HEK293 (cell line): ENCODE results near the gene NRG2.

Experiments used
- GLIS1 ChIP-seq: fragments of 450-650 bp; formaldehyde crosslinking; IDR thresholded peaks from 2 replicates; pipeline ENCODE4 v1.5.1; 2016; ENCODE audit warnings: missing biosample characterization, missing genetic modification characterization
- HOXD13 ChIP-seq: sonication (generic); formaldehyde crosslinking; IDR thresholded peaks from 2 replicates; pipeline ENCODE4 v1.8.0; 2022; ENCODE audit warnings: missing genetic modification reagents, borderline replicate concordance
- IKZF3 ChIP-seq: fragments of 450-650 bp; IDR thresholded peaks from 2 replicates; pipeline ENCODE4 v1.5.0; 2018; ENCODE audit warnings: missing biosample characterization, mild to moderate bottlenecking, missing genetic modification characterization, moderate library complexity
- KLF10 ChIP-seq: fragments of 450-650 bp; IDR thresholded peaks from 2 replicates; pipeline ENCODE4 v1.5.1; 2018; ENCODE audit warnings: missing biosample characterization, mild to moderate bottlenecking, missing genetic modification characterization
- MEIS1 ChIP-seq: sonication (generic); formaldehyde crosslinking; IDR thresholded peaks from 2 replicates; pipeline ENCODE4 v1.8.1; 2022; ENCODE audit warnings: missing genetic modification reagents, mild to moderate bottlenecking, borderline replicate concordance
- OSR2 ChIP-seq: fragments of 450-650 bp; formaldehyde crosslinking; IDR thresholded peaks from 2 replicates; pipeline ENCODE4 v1.5.1; 2016; ENCODE audit warnings: missing biosample characterization, missing genetic modification characterization
- PRDM1 ChIP-seq: fragments of 450-650 bp; formaldehyde crosslinking; IDR thresholded peaks from 2 replicates; pipeline ENCODE4; 2016; ENCODE audit warnings: missing biosample characterization, missing genetic modification characterization
- SCRT1 ChIP-seq: fragments of 450-650 bp; formaldehyde crosslinking; IDR thresholded peaks from 2 replicates; pipeline ENCODE4 v1.5.1; 2016; ENCODE audit warnings: missing biosample characterization, missing genetic modification characterization, borderline replicate concordance
- SP2 ChIP-seq: fragments of 450-650 bp; formaldehyde crosslinking; IDR thresholded peaks from 2 replicates; pipeline ENCODE4 v1.5.1; 2016; ENCODE audit warnings: missing biosample characterization, missing genetic modification characterization
- TCF7L2 ChIP-seq: IDR thresholded peaks from 2 replicates; pipeline ENCODE4 v1.6.1; 2011; ENCODE audit warnings: low read depth, mild to moderate bottlenecking, inconsistent platforms, low read length, moderate library complexity, borderline replicate concordance
- WT1 ChIP-seq: fragments of 450-650 bp; formaldehyde crosslinking; IDR thresholded peaks from 2 replicates; pipeline ENCODE4 v1.5.1; 2016; ENCODE audit warnings: missing biosample characterization, missing genetic modification characterization
- ZBTB1 ChIP-seq: fragments of 450-650 bp; formaldehyde crosslinking; IDR thresholded peaks from 2 replicates; pipeline ENCODE4 v1.5.1; 2016; ENCODE audit warnings: missing biosample characterization, missing genetic modification characterization
- ZBTB7A ChIP-seq: fragments of 450-650 bp; formaldehyde crosslinking; IDR thresholded peaks from 2 replicates; pipeline ENCODE4 v1.5.1; 2016; ENCODE audit warnings: low read depth, missing biosample characterization, missing genetic modification characterization
- ZEB2 ChIP-seq: fragments of 450-650 bp; formaldehyde crosslinking; IDR thresholded peaks from 2 replicates; pipeline ENCODE4 v1.5.1; 2016; ENCODE audit warnings: missing biosample characterization, missing genetic modification characterization
- ZFP41 ChIP-seq: fragments of 450-650 bp; formaldehyde crosslinking; IDR thresholded peaks from 2 replicates; pipeline ENCODE4 v1.5.1; 2016; ENCODE audit warnings: missing biosample characterization, missing genetic modification characterization, borderline replicate concordance
- ZNF121 ChIP-seq: fragments of 450-650 bp; formaldehyde crosslinking; IDR thresholded peaks from 2 replicates; pipeline ENCODE4 v1.5.1; 2016; ENCODE audit warnings: missing biosample characterization, missing genetic modification characterization
- ZNF169 ChIP-seq: fragments of 450-650 bp; formaldehyde crosslinking; IDR thresholded peaks from 2 replicates; pipeline ENCODE4 v1.5.1; 2016; ENCODE audit warnings: missing biosample characterization, missing genetic modification characterization
- ZNF2 ChIP-seq: fragments of 450-650 bp; formaldehyde crosslinking; IDR thresholded peaks from 2 replicates; pipeline ENCODE4 v1.5.1; 2016; ENCODE audit warnings: missing biosample characterization, missing genetic modification characterization
- ZNF335 ChIP-seq: fragments of 450-650 bp; formaldehyde crosslinking; conservative IDR thresholded peaks from 2 replicates; pipeline ENCODE4 v1.5.1; 2016; ENCODE audit warnings: missing biosample characterization, missing genetic modification characterization
- ZNF341 ChIP-seq: fragments of 450-650 bp; formaldehyde crosslinking; IDR thresholded peaks from 2 replicates; pipeline ENCODE4; 2016; ENCODE audit warnings: low read depth, missing biosample characterization, missing genetic modification characterization
- ZNF404 ChIP-seq: fragments of 450-650 bp; formaldehyde crosslinking; IDR thresholded peaks from 2 replicates; pipeline ENCODE4 v1.5.1; 2017; ENCODE audit warnings: missing biosample characterization, missing genetic modification characterization
- ZNF423 ChIP-seq: fragments of 450-650 bp; formaldehyde crosslinking; IDR thresholded peaks from 2 replicates; pipeline ENCODE4 v1.5.1; 2016; ENCODE audit warnings: missing biosample characterization, missing genetic modification characterization
- ZNF549 ChIP-seq: fragments of 450-650 bp; IDR thresholded peaks from 2 replicates; pipeline ENCODE4 v1.5.1; 2018; ENCODE audit warnings: missing biosample characterization, missing genetic modification characterization, mild to moderate bottlenecking, inconsistent platforms, moderate library complexity
- ZNF585B ChIP-seq: fragments of 450-650 bp; formaldehyde crosslinking; IDR thresholded peaks from 2 replicates; pipeline ENCODE4 v1.5.1; 2016; ENCODE audit warnings: missing biosample characterization, missing genetic modification characterization
- ZNF701 ChIP-seq: fragments of 450-650 bp; formaldehyde crosslinking; IDR thresholded peaks from 2 replicates; pipeline ENCODE4 v1.5.1; 2016; ENCODE audit warnings: missing biosample characterization, missing genetic modification characterization
- ZNF777 ChIP-seq: fragments of 450-650 bp; formaldehyde crosslinking; IDR thresholded peaks from 2 replicates; pipeline ENCODE4 v1.5.1; 2017; ENCODE audit warnings: missing biosample characterization, missing genetic modification characterization, borderline replicate concordance
- ZNF843 ChIP-seq: fragments of 450-650 bp; formaldehyde crosslinking; IDR thresholded peaks from 2 replicates; pipeline ENCODE4 v1.5.1; 2016; ENCODE audit warnings: missing biosample characterization, missing genetic modification characterization
- ZSCAN23 ChIP-seq: fragments of 450-650 bp; formaldehyde crosslinking; IDR thresholded peaks from 2 replicates; pipeline ENCODE4 v1.5.1; 2016; ENCODE audit warnings: missing biosample characterization, missing genetic modification characterization
- TF ChIP-seq, protein P1 (sequence below): fragments of 450-650 bp; formaldehyde crosslinking; IDR thresholded peaks from 2 replicates; pipeline ENCODE4 v1.5.1; 2016; ENCODE audit warnings: missing biosample characterization, missing genetic modification characterization
- TF ChIP-seq, protein P2 (sequence below): sonication (generic); formaldehyde crosslinking; IDR thresholded peaks from 2 replicates; pipeline ENCODE4 v1.8.1; 2022; ENCODE audit warnings: mild to moderate bottlenecking, moderate library complexity, missing genetic modification reagents
- TF ChIP-seq, protein P3 (sequence below): fragments of 450-650 bp; formaldehyde crosslinking; conservative IDR thresholded peaks from 2 replicates; pipeline ENCODE4 v1.5.1; 2016; ENCODE audit warnings: low read depth, missing biosample characterization, missing genetic modification characterization
- TF ChIP-seq, protein P4 (sequence below): fragments of 450-650 bp; formaldehyde crosslinking; IDR thresholded peaks from 2 replicates; pipeline ENCODE4 v1.5.1; 2016; ENCODE audit warnings: missing biosample characterization, missing genetic modification characterization

Gene NRG2

DNA sequence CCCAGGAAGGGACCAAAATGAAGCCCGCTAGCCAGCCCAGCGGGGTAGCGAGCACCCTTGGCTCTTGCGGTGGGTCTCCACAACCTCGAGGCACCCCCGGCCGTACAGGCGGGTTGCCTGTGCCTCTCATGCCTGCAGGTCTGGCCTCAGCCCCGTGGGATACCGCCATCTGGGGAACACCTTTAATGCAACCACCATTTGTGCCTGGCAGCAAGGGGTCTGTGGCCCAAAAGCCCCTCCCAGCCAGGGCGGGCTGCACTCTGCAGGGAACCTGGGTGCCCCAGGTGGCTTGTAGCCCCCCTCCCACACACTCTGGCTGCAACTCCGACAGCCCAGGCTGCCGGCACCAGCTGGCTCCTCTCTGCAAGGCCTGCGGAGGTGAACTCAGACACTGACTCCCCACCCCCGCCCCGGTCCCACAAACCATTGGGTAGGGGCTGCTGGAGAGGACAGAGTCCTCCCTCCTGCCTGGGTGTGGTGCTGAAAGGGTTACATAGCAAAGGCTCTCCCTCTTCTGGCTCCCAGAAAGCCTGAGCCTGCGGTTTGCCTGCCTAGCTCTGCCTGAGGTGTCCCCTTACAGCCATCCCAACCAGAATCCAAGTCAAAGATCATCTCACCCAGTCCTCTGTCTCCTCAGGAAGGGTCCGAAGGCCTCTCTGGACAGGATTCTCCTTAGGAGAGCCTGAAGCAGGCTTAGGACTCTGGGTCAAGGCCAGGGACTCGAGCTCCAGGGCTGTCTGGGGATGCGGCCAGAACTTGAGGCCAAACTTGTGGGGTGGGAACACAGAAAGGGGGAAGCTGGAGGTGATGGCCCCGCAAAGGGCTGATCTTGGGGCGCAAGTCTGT, 138.1 kb downstream of the NRG2 start (continued):
- no peak for TF ChIP-seq ZNF169
- peak; percentile 44; the same call in 1 of the 2 replicates for TF ChIP-seq IKZF3 (tag by site-specific recombination)
- TF ChIP-seq ZNF423, result peak; percentile 53; the same call in 1 of the 2 replicates
- TF ChIP-seq WT1 (tag by site-specific recombination), result no peak
- TF ChIP-seq, protein P1, sequence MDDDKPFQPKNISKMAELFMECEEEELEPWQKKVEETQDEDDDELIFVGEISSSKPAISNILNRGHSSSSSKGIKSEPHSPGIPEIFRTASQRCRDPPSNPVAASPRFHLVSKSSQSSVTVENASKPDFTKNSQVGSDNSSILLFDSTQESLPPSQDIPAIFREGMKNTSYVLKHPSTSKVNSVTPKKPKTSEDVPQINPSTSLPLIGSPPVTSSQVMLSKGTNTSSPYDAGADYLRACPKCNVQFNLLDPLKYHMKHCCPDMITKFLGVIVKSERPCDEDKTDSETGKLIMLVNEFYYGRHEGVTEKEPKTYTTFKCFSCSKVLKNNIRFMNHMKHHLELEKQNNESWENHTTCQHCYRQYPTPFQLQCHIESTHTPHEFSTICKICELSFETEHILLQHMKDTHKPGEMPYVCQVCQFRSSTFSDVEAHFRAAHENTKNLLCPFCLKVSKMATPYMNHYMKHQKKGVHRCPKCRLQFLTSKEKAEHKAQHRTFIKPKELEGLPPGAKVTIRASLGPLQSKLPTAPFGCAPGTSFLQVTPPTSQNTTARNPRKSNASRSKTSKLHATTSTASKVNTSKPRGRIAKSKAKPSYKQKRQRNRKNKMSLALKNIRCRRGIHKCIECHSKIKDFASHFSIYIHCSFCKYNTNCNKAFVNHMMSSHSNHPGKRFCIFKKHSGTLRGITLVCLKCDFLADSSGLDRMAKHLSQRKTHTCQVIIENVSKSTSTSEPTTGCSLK (tag by site-specific recombination), result no peak
- no peak for TF ChIP-seq PRDM1
- TF ChIP-seq ZNF585B (tag by site-specific recombination), result no peak
- TF ChIP-seq MEIS1 (CRISPR knock-in tag), result no peak
- TF ChIP-seq ZEB2, result no peak
- no peak for TF ChIP-seq OSR2
- TF ChIP-seq ZNF701 (tag by site-specific recombination), result no peak
- TF ChIP-seq ZNF341 (tag by site-specific recombination), result no peak
- TF ChIP-seq HOXD13 (CRISPR knock-in tag), result no peak
- TF ChIP-seq SCRT1 (tag by site-specific recombination), result no peak
- TF ChIP-seq ZNF121, result no peak
- TF ChIP-seq ZSCAN23, result no peak
- no peak for TF ChIP-seq ZNF843 (tag by site-specific recombination)
- no peak for TF ChIP-seq ZNF2
- TF ChIP-seq, protein P2, sequence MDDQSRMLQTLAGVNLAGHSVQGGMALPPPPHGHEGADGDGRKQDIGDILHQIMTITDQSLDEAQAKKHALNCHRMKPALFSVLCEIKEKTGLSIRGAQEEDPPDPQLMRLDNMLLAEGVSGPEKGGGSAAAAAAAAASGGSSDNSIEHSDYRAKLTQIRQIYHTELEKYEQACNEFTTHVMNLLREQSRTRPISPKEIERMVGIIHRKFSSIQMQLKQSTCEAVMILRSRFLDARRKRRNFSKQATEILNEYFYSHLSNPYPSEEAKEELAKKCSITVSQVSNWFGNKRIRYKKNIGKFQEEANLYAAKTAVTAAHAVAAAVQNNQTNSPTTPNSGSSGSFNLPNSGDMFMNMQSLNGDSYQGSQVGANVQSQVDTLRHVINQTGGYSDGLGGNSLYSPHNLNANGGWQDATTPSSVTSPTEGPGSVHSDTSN (CRISPR knock-in tag), result no peak
- no peak for TF ChIP-seq ZNF549 (tag by site-specific recombination)
- no peak for TF ChIP-seq SP2 (tag by site-specific recombination)
- TF ChIP-seq ZNF777 (tag by site-specific recombination), result no peak
- TF ChIP-seq ZBTB7A (tag by site-specific recombination), result no peak
- no peak for TF ChIP-seq KLF10 (tag by site-specific recombination)
- peak; percentile 12; the same call in 1 of the 2 replicates for TF ChIP-seq GLIS1 (tag by site-specific recombination)
- no peak for TF ChIP-seq TCF7L2
- peak; percentile 99 for TF ChIP-seq ZNF335 (tag by site-specific recombination)
- TF ChIP-seq, protein P3, sequence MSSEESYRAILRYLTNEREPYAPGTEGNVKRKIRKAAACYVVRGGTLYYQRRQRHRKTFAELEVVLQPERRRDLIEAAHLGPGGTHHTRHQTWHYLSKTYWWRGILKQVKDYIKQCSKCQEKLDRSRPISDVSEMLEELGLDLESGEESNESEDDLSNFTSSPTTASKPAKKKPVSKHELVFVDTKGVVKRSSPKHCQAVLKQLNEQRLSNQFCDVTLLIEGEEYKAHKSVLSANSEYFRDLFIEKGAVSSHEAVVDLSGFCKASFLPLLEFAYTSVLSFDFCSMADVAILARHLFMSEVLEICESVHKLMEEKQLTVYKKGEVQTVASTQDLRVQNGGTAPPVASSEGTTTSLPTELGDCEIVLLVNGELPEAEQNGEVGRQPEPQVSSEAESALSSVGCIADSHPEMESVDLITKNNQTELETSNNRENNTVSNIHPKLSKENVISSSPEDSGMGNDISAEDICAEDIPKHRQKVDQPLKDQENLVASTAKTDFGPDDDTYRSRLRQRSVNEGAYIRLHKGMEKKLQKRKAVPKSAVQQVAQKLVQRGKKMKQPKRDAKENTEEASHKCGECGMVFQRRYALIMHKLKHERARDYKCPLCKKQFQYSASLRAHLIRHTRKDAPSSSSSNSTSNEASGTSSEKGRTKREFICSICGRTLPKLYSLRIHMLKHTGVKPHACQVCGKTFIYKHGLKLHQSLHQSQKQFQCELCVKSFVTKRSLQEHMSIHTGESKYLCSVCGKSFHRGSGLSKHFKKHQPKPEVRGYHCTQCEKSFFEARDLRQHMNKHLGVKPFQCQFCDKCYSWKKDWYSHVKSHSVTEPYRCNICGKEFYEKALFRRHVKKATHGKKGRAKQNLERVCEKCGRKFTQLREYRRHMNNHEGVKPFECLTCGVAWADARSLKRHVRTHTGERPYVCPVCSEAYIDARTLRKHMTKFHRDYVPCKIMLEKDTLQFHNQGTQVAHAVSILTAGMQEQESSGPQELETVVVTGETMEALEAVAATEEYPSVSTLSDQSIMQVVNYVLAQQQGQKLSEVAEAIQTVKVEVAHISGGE, result 0 out of 2 replicates have a peak, but pooled peaks have one; percentile 5
- TF ChIP-seq ZBTB1 (tag by site-specific recombination), result no peak
- TF ChIP-seq ZFP41 (tag by site-specific recombination), result no peak
- TF ChIP-seq, protein P4, sequence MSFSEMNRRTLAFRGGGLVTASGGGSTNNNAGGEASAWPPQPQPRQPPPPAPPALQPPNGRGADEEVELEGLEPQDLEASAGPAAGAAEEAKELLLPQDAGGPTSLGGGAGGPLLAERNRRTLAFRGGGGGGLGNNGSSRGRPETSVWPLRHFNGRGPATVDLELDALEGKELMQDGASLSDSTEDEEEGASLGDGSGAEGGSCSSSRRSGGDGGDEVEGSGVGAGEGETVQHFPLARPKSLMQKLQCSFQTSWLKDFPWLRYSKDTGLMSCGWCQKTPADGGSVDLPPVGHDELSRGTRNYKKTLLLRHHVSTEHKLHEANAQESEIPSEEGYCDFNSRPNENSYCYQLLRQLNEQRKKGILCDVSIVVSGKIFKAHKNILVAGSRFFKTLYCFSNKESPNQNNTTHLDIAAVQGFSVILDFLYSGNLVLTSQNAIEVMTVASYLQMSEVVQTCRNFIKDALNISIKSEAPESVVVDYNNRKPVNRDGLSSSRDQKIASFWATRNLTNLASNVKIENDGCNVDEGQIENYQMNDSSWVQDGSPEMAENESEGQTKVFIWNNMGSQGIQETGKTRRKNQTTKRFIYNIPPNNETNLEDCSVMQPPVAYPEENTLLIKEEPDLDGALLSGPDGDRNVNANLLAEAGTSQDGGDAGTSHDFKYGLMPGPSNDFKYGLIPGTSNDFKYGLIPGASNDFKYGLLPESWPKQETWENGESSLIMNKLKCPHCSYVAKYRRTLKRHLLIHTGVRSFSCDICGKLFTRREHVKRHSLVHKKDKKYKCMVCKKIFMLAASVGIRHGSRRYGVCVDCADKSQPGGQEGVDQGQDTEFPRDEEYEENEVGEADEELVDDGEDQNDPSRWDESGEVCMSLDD (tag by site-specific recombination), result no peak
- no peak for TF ChIP-seq ZNF404 (tag by site-specific recombination)
